Right ventricle myocardium superior (tissue), 1 donor: Measurements from ENCODE around the gene HRH1. TPM values are rescaled to one million over a fixed set of nuclear protein-coding genes. Genes with fewer than 3 reads are reported as not detected.
"Not testable (repeated sequence)": the region's sequence is repeated elsewhere in the genome, so short reads cannot be mapped to it uniquely, and the experiment has no call there.

Source experiments
- ATAC-seq: fragments of 200-7000 bp; cut with Tn5 transposase; one replicate; pipeline ENCODE4 v1.9.1; 2020; ENCODE audit warnings: mild to moderate bottlenecking; ENCODE audit not compliant: poor library complexity
- DNase-seq: peaks from one replicate; pipeline ENCODE4 v3.0.0-alpha.2; 2020
- intact Hi-C: fragments of 100-400 bp; cut with DNase I; formaldehyde crosslinking; loops from one replicate; pipeline ENCODE4 v1.11.2; 2022
- total RNA-seq: library from RNA; stranded (reverse); fragmentation: NEBNext Ultra II Directional; extraction: Animal tissue kit (Norgen Biotek cat#: 25700); gene quantifications from one replicate; pipeline ENCODE4 v1.2.1, GENCODE V29; 2021
- donor health status: DM: no; HTN: yes; CAD: no; lungs with severe emphysema.

HRH1 gene
- total RNA-seq, 1 donor from 2014 or later = 1.3 TPM

DNA sequence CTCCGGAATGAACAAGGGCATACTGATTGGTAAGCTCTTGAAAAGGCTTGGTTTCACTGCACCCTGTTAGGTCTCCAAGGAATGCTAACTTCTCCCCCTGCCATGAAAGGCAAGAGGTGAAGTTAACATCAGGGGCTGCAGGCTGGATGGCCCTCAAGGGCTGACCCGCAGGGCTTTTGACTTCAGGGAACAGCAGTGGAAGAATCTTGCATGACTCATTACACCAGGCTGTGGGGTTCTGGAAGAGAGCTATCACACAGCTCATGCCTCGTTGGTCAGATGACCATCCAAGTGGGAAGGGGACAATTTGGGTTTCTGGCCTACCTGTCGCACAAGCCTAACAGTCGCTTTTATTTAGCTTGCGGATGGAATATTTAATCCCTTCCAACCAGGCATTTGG lies 94.3 kb downstream of the HRH1 start:
- intact Hi-C loops = no loop called here

DNA sequence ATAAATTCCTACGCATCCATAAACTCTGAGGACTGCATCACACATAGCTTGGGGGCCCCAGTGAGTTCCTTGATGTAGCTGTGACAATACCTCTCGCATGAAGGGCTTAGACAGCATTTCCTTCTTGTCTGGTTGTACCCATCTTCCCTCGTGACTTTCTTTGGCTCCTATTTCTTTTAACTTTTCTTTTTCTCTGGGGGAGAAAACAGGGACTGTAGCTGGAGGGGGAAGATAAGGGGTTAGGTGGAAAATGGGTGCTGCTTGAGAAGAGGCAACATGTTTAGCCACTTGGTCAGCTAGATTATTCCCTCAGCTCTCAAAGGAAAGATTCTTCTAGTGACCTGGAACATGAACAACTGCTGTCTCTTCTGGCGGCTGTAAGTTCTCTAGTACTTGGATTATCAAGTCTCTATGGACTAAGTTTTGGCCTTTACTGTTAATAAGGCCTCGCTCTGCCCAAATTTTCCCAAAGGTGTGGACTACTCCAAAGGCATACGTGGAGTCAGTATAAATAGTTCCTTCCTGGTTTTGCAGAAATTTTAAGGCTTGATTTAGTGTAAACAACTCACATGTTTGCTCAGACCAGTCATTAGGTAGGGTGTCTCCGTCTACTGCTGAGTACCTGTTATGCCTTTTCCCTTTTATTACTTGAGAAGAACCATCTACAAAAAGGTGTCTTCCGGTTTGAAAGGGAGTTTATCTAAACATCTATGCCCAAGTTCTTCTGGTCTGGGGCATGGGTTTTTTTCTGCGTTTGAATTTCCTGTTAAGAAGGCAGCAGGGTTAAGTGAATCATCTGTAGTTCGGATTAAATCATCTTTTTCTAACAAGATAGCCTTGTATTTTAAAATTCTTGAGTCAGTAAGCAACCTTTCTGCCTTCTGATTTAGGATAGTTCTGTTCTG lies 96.9 kb downstream of the HRH1 start:
- ATAC-seq (no peak), DNase-seq (no peak)
- intact Hi-C loops = no loop called here

More for the DNA sequence above, 94.3 kb downstream of the HRH1 start:
- DNase-seq (no peak), ATAC-seq (no peak)

DNA sequence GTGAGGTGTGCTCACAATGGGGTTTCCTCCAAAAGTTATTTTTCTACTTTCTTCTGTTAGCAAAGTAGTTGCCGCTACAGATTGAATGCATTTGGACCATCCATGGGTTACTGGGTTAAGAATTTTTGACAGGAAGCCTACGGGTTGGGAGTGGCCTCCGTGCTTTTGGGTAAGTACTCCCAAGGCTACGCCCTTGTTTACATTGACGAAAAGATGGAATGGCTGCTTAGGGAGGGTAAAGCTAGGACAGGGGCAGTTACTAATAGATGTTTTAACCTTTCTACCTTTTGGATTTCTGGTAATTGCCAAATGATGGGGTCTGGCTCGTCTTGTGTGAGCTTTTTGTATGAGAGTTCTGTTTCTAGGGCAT lies 97.5 kb downstream of the HRH1 start:
- ATAC-seq (no peak), DNase-seq (no peak)
- intact Hi-C loops = no loop called here

DNA sequence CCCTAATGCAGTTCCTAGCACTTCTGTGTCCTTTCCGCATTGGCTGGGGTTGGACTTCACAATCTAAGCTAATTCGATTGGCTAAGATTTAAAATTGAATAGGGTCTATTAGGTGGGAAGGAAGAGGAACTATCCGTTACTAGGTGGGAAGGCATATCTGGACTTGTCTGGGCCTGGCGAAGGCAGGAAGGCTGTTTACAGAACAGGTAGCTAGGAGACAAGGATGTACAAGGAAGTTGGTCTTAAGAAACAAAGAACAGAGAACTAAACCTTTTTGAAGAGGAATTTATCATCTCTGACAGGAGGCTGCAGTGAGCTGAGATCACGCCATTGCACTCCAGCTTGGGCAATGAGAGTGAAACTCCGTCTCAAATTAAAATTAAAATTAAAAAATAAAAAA lies 100.6 kb downstream of the HRH1 start:
- intact Hi-C loops = no loop called here
- DNase-seq (no peak), ATAC-seq (no peak)

GRCh38 chr3:11255537-11255936 lies 101.2 kb downstream of the HRH1 start:
- intact Hi-C loops, ATAC-seq, DNase-seq: not testable (repeated sequence)

DNA sequence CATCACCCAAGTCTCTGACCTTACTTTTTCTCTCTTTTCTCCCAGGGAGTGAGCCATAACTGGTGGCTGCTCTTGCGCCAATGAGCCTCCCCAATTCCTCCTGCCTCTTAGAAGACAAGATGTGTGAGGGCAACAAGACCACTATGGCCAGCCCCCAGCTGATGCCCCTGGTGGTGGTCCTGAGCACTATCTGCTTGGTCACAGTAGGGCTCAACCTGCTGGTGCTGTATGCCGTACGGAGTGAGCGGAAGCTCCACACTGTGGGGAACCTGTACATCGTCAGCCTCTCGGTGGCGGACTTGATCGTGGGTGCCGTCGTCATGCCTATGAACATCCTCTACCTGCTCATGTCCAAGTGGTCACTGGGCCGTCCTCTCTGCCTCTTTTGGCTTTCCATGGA lies 104.7 kb downstream of the HRH1 start:
- ATAC-seq = no peak
- intact Hi-C loops = no loop called here

GRCh38 chr3:11260460-11260859 lies 106.2 kb downstream of the HRH1 start:
- no peak for DNase-seq
- ATAC-seq = no peak
- intact Hi-C loops = no loop called here

More for the DNA sequence above, 104.7 kb downstream of the HRH1 start:
- DNase-seq = no peak

DNA sequence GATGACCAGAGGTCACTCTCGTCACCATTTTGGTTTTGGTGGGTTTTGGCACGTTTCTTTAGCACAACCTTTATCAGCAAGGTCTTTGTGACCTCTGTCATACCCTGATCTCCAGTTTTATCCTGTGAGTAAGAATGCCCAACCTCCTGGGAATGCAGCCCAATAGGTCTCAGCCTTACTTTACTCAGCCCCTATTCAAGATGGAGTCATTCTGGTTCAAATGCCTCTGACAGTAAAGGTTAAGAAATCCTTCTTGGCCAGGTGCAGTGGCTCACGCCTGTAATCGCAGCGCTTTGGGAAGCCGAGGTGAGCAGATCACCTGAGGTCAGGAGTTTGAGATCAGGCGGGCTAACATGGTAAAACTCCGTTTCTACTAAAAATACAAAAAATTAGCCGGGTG lies 114.7 kb downstream of the HRH1 start:
- no peak for DNase-seq
- no peak for ATAC-seq
- intact Hi-C loops = no loop called here

- peak; percentile 100 for ATAC-seq
- intact Hi-C loops = no loop called here
- peak; percentile 99 for DNase-seq
Measured at GRCh38 chr3:11271986-11272904, 118.0 kb downstream of the HRH1 start, which contains the start of gene ATG7. TSS of gene ATG7 (plus strand) at chr3:11272397. CDS start at chr3:11298696, 26,299 bp downstream.

DNA sequence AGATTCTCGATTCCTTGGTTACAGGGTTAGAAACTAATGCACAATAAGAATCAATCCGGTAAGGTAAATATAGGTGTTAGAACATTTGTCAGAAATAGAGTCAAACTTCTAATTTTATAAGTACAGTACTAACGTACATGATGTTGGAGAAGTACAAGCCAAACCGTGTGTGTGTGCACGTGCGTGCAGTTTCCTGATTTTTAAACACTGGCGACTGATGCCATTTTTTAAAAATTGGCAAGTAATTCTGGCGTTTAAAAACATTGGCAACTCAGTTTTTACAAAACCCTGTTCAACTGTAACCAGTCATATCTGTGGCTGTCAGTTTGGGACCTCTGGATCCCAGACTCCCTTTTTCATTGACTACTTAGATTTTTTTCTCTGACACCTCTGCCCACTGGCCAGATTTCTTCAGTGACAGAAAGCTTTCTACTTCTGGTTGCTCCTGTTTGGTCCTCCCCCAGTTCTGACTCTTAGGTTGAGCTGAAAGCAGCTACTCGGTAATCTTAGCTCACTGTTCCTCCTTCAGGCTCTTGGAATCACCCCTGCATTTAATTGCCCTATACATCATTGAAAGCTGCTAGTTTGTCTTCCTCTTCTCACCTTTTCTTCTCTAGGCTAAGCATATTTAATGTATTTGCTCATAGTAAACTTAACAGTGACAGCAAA lies 118.7 kb downstream of the HRH1 start:
- ATAC-seq (no peak), DNase-seq (no peak)
- intact Hi-C loops = no loop called here

DNA sequence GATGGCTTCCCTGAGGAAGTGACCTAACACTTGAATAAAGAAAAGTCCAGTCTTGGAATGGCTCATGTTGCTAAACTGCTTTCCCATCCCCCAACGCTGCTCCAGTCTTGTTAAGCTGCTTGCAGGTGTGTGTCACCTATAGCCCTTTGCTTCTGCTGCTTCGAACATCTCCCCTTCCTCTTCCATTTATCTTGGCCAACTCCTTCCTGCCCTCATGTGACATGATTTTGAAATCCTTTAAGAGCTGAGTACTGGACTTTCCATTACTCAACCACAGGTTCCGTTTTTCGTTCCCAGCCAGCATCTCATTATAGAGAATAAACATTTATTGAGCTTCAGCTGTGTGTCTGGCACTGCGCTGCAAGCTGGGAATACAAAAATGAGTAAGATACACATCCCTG lies 119.6 kb downstream of the HRH1 start:
- no peak for DNase-seq
- intact Hi-C loops = no loop called here
- ATAC-seq = no peak

GRCh38 chr3:11274566-11275142 lies 120.4 kb downstream of the HRH1 start:
- ATAC-seq (no peak), DNase-seq (no peak)
- intact Hi-C loops = no loop called here

GRCh38 chr3:11275926-11276325 lies 121.6 kb downstream of the HRH1 start:
- DNase-seq (no peak), ATAC-seq (no peak)
- intact Hi-C loops = no loop called here

DNA sequence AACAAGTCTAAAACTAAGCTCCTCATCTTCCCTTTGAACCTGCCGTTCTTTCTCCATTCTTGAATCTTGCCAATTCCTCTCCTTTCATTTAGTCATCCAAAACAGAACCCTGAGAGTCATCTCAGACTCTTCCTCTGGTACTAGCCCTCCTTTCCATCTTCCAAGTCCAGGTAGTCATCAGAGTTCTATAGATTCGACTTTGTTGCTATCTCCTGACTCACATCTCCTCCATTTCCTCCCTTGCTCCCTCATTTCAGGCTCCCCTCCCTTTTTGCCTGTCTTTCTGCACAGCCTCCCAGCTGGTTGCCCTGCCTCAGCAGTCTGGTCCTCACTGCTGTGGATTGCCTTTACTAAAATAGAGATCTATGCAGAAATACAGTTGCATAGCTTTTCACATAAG lies 122.6 kb downstream of the HRH1 start:
- intact Hi-C loops = no loop called here
- DNase-seq (no peak), ATAC-seq (no peak)

- DNase-seq (peak; percentile 60), ATAC-seq (peak; percentile 94)
- intact Hi-C loops = no loop called here
Measured at GRCh38 chr3:11282250-11283138, 128.2 kb downstream of the HRH1 start.

DNA sequence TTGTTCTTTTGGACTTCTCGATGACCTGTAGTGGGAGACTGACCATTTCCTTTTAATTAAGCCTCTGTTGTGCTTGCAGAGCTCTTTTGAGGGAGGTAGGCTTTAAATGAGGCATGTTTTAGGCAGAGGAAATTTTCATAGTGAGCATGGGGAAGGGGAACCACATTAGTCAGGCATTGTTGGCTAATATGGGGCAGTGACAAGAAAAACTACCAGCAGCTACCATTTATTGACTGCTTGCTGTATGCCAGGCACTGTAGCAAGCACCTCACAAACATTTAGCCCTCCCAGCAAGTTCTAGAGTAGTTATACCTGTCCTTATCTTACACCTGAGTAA lies 128.8 kb downstream of the HRH1 start:
- ATAC-seq = no peak
- intact Hi-C loops = no loop called here
- no peak for DNase-seq

GRCh38 chr3:11284011-11284410 lies 129.7 kb downstream of the HRH1 start:
- DNase-seq (no peak), ATAC-seq (no peak)
- intact Hi-C loops = no loop called here

- intact Hi-C loops = no loop called here
- no peak for ATAC-seq
- no peak for DNase-seq
Measured at GRCh38 chr3:11285471-11285870, 131.2 kb downstream of the HRH1 start.
